Thoracic aorta (tissue), 2 donors: Measurements from ENCODE around the gene OSER1. TPM values are rescaled to one million over a fixed set of nuclear protein-coding genes. Genes with fewer than 3 reads are reported as not detected.

Source experiments
- ATAC-seq: fragments of 150-250 bp; one replicate; pipeline ENCODE4 v1.8.0; 2017; ENCODE audit warnings: low read depth; ENCODE audit not compliant: insufficient number of reproducible peaks, low FRiP score
- DNase-seq: peaks from one replicate; pipeline ENCODE4 v3.0.0-alpha.2; 2020; ENCODE audit warnings: low spot score
- H3K27ac ChIP-seq, 2 donors: fragments of 200-600 bp; sonication (generic); 1 replicate in 1 of 2; 2 replicates in 1 of 2; pipeline ENCODE4 v1.5.1; 2016; ENCODE audit warnings: mild to moderate bottlenecking in 2 of 2, moderate library complexity in 2 of 2
- H3K27me3 ChIP-seq: fragments of 200-600 bp; sonication (generic); replicated peaks from 2 replicates; pipeline ENCODE4 v1.6.0; 2016; ENCODE audit warnings: mild to moderate bottlenecking; ENCODE audit not compliant: insufficient read depth
- H3K36me3 ChIP-seq: fragments of 200-600 bp; sonication (generic); one replicate; pipeline ENCODE4 v1.5.1; 2016
- H3K4me1 ChIP-seq, 2 donors: fragments of 200-600 bp; sonication (generic); 1 replicate in 1 of 2; 2 replicates in 1 of 2; pipeline versions ENCODE4 v1.5.1 to v1.6.0; 2016; ENCODE audit warnings: low read depth in 2 of 2, mild to moderate bottlenecking in 1 of 2; ENCODE audit not compliant: control insufficient read depth in 1 of 2
- H3K4me3 ChIP-seq: fragments of 200-600 bp; sonication (generic); 2 replicates; pipeline ENCODE4 v1.5.1; 2016; ENCODE audit warnings: mild to moderate bottlenecking
- H3K9me3 ChIP-seq: fragments of 200-600 bp; sonication (generic); 2 replicates; pipeline ENCODE4 v1.5.1; 2016
- CTCF ChIP-seq: fragments of 200-600 bp; sonication (generic); IDR thresholded peaks from one replicate; pipeline ENCODE4 v1.5.1; 2019; ENCODE audit warnings: antibody characterized with exemption
- total RNA-seq, 2 donors: library from RNA; depleted of rRNA; stranded (reverse); fragments of >200 nt; gene quantifications; one replicate each; pipeline versions ENCODE4 v1.1.0 to v1.2.3, GENCODE V29; 2016

OSER1 gene
- total RNA-seq, 2 donors from 2014 or later = 33.6 to 34.4 TPM

GRCh38 chr20:44176833-44177534 lies 33.6 kb downstream of the OSER1 start:
- peak overlapping the region; percentile 32 for H3K4me3 ChIP-seq
- TF ChIP-seq CTCF = no peak
- ATAC-seq (no peak), DNase-seq (no peak)
- H3K4me1 ChIP-seq = peaks cover 21 to 87% of the 10 kb centered on the region in 2 donors
- H3K9me3 ChIP-seq = no peaks in the 10 kb centered on the region
- H3K36me3 ChIP-seq = peaks cover 6% of the 10 kb centered on the region
- H3K27ac ChIP-seq = peak overlapping the region; percentile 96 to 98
- no peaks in the 10 kb centered on the region for H3K27me3 ChIP-seq

GRCh38 chr20:44174996-44175765 lies 35.4 kb downstream of the OSER1 start:
- no peaks in the 10 kb centered on the region for H3K9me3 ChIP-seq
- peak overlapping the region; percentile 32 for H3K4me3 ChIP-seq
- peaks cover 6% of the 10 kb centered on the region for H3K36me3 ChIP-seq
- TF ChIP-seq CTCF = no peak
- DNase-seq (no peak), ATAC-seq (no peak)
- no peaks in the 10 kb centered on the region for H3K27me3 ChIP-seq
- peaks cover 23 to 90% of the 10 kb centered on the region in 2 donors for H3K4me1 ChIP-seq
- H3K27ac ChIP-seq = peak overlapping the region; percentile 96 to 98

GRCh38 chr20:44173846-44174245 lies 36.7 kb downstream of the OSER1 start:
- ATAC-seq (no peak), DNase-seq (no peak)
- peak overlapping the region; percentile 2 to 11 for H3K27ac ChIP-seq
- H3K4me3 ChIP-seq = no peak overlapping the region
- no peaks in the 10 kb centered on the region for H3K27me3 ChIP-seq
- peaks cover 20 to 96% of the 10 kb centered on the region in 2 donors for H3K4me1 ChIP-seq
- TF ChIP-seq CTCF = no peak
- H3K9me3 ChIP-seq = no peaks in the 10 kb centered on the region
- peaks cover 6% of the 10 kb centered on the region for H3K36me3 ChIP-seq

- H3K9me3 ChIP-seq = no peaks in the 10 kb centered on the region
- H3K4me3 ChIP-seq = no peak overlapping the region
- peaks cover 20 to 96% of the 10 kb centered on the region in 2 donors for H3K4me1 ChIP-seq
- DNase-seq (no peak), ATAC-seq (no peak)
- H3K36me3 ChIP-seq = peaks cover 6% of the 10 kb centered on the region
- no peak for TF ChIP-seq CTCF
- H3K27me3 ChIP-seq = no peaks in the 10 kb centered on the region
- H3K27ac ChIP-seq = peak overlapping the region; percentile 2 to 80
Observed at GRCh38 chr20:44173116-44173515, 37.5 kb downstream of the OSER1 start.

- DNase-seq (no peak), ATAC-seq (no peak)
- H3K4me1 ChIP-seq = peaks cover 20 to 96% of the 10 kb centered on the region in 2 donors
- no peak overlapping the region for H3K4me3 ChIP-seq
- no peaks in the 10 kb centered on the region for H3K9me3 ChIP-seq
- peak overlapping the region; percentile 39 to 80 for H3K27ac ChIP-seq
- no peaks in the 10 kb centered on the region for H3K27me3 ChIP-seq
- TF ChIP-seq CTCF = no peak
- H3K36me3 ChIP-seq = peaks cover 6% of the 10 kb centered on the region
Observed at GRCh38 chr20:44172572-44172950, 38.0 kb downstream of the OSER1 start.
